ENCODE data around the gene SLC7A7. TPM values are rescaled to one million over a fixed set of nuclear protein-coding genes. Genes with fewer than 3 reads are reported as not detected.

Gene SLC7A7
- total RNA-seq, 1 experiment from 2014 or later, result 3.1 TPM

DNA sequence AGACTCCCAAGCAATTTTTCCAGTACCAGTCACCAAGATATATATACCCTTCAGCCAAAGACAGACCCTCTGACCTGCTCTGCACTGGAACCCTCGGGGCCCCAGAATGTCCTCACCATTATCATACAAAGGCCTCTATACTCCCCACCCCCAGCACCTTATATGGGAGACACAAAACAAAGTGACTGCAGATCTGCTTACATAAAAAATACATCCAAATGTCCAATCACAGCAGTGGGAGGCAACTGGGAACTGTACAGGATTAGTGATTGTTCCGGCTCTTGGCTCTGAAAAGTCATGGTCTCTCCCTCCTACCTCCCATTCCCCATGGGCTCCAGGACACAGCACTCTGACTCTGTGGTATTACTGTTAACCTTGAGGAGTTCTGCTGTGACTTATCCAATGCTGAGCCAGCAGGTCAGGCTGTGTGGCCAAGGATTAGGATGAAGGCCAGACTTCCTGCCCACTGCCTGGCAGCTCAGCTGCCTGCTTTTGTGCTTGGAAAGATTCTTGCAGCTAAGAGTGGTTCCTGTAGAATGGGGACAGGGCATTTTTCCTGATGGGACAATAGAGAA, 35.0 kb downstream of the SLC7A7 start:
- H2BK120ac ChIP-seq (ENCODE audit: low read depth, low read length, poor library complexity, severe bottlenecking), result no peak overlapping the region
- H4K91ac ChIP-seq (ENCODE audit: insufficient read length, low read depth, low read length), result no peak overlapping the region
- no peak overlapping the region for H2AFZ ChIP-seq (ENCODE audit: low read length)
- H3K23ac ChIP-seq (ENCODE audit: insufficient read length, low read depth, low read length), result no peak overlapping the region
- no peak overlapping the region for H2AK5ac ChIP-seq (ENCODE audit: insufficient read length, low read length)
- no peak overlapping the region for H2BK15ac ChIP-seq (ENCODE audit: low read depth, low read length)
- H3T11ph ChIP-seq (ENCODE audit: low read length), result no peak overlapping the region
- no peak for DNase-seq
- no peaks in the 10 kb centered on the region for H3K23me2 ChIP-seq (ENCODE audit: insufficient read length, low read depth, low read length, poor library complexity, severe bottlenecking)
- 0 out of 7 replicates have a peak overlapping the region, but pooled peaks of 1 of the 3 experiments have one; percentile 33 for H3K27ac Mint-ChIP-seq
- H3K9me3 Mint-ChIP-seq, result no peaks in the 10 kb centered on the region
- H3K4me1 ChIP-seq (ENCODE audit: insufficient read depth, low read length), result no peaks in the 10 kb centered on the region
- H3K27ac ChIP-seq (ENCODE audit: insufficient read length, low read depth, low read length), result no peak overlapping the region
- H2BK5ac ChIP-seq (ENCODE audit: insufficient read length, low read length), result no peak overlapping the region
- no peak overlapping the region for H4K5ac ChIP-seq (ENCODE audit: insufficient read length, low read depth, low read length)
- no peak overlapping the region for H3K56ac ChIP-seq (ENCODE audit: insufficient read length, low read depth, low read length)
- H3K4ac ChIP-seq (ENCODE audit: low read depth, low read length), result no peak overlapping the region
- no peaks in the 10 kb centered on the region for H3K9me3 ChIP-seq (ENCODE audit: control insufficient read depth, low read depth, low read length)
- no peak overlapping the region for H3K4me2 ChIP-seq (ENCODE audit: insufficient read depth, insufficient read length, low read length)
- no peak overlapping the region for H3K4me3 Mint-ChIP-seq
- no peak overlapping the region for H3K9ac ChIP-seq (ENCODE audit: extremely low read depth, insufficient read length, low read length)
- peaks cover 8 to 11% of the 10 kb centered on the region in 2 experiments for H3K4me1 Mint-ChIP-seq
- H3K36me3 Mint-ChIP-seq (ENCODE audit: insufficient read depth in 1 of 3, low read depth in 3 of 3), result no peaks in the 10 kb centered on the region; a peak in 1 of 7 replicates
- WGBS (ENCODE audit: extremely low coverage, insufficient read length, low lambda C conversion rate), result no CpG with 5 or more reads among the region's 2 CpGs
- no peaks in the 10 kb centered on the region for H3K27me3 ChIP-seq (ENCODE audit: insufficient read depth, low read length)
- H4K8ac ChIP-seq (replicated peaks; ENCODE audit: insufficient read length, low read depth, low read length), result no peak overlapping the region
- H3K18ac ChIP-seq (ENCODE audit: insufficient read length, low read depth, low read length), result no peak overlapping the region
- no peaks in the 10 kb centered on the region for H3K27me3 Mint-ChIP-seq (ENCODE audit: low read depth)
- no peak overlapping the region for H2BK20ac ChIP-seq (ENCODE audit: low read depth, low read length, poor library complexity, severe bottlenecking)
- H4K20me1 ChIP-seq (ENCODE audit: control insufficient read depth, insufficient read depth, insufficient read length), result no peaks in the 10 kb centered on the region
- no peaks in the 10 kb centered on the region for H3K79me1 ChIP-seq (ENCODE audit: insufficient read depth, low read depth, low read length, poor library complexity, severe bottlenecking)
- TF ChIP-seq, protein P1, sequence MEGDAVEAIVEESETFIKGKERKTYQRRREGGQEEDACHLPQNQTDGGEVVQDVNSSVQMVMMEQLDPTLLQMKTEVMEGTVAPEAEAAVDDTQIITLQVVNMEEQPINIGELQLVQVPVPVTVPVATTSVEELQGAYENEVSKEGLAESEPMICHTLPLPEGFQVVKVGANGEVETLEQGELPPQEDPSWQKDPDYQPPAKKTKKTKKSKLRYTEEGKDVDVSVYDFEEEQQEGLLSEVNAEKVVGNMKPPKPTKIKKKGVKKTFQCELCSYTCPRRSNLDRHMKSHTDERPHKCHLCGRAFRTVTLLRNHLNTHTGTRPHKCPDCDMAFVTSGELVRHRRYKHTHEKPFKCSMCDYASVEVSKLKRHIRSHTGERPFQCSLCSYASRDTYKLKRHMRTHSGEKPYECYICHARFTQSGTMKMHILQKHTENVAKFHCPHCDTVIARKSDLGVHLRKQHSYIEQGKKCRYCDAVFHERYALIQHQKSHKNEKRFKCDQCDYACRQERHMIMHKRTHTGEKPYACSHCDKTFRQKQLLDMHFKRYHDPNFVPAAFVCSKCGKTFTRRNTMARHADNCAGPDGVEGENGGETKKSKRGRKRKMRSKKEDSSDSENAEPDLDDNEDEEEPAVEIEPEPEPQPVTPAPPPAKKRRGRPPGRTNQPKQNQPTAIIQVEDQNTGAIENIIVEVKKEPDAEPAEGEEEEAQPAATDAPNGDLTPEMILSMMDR (conservative IDR thresholded peaks at IDR 0.05), result no peak
- no peaks in the 10 kb centered on the region for H3K79me2 ChIP-seq (ENCODE audit: insufficient read depth, low read length)
- H2BK12ac ChIP-seq (ENCODE audit: insufficient read length, low read depth, low read length), result no peak overlapping the region
- H3K14ac ChIP-seq (ENCODE audit: insufficient read depth, low read length), result no peak overlapping the region

All from H9 (cell line).